Smooth muscle cell (in vitro differentiated cells): ENCODE data around the gene RPL10. TPM values are rescaled to one million over a fixed set of nuclear protein-coding genes. Genes with fewer than 3 reads are reported as not detected.

Experiments used
- DNase-seq: peaks from one replicate; lab custom pipeline; 2025; ENCODE audit not compliant: unreplicated experiment; lab: John Stamatoyannopoulos, UW
- H2AFZ ChIP-seq: fragments of 200-600 bp; sonication (generic); 2 replicates; pipeline ENCODE4 v1.6.0; 2016; ENCODE audit warnings: antibody characterized with exemption, low read depth, mild to moderate bottlenecking
- H3F3A ChIP-seq: fragments of 200-600 bp; sonication (generic); 2 replicates; pipeline ENCODE4 v1.6.0; 2017; ENCODE audit warnings: antibody characterized with exemption, low read depth
- H3K27ac ChIP-seq: fragments of 200-600 bp; sonication (generic); 2 replicates; pipeline ENCODE4 v1.5.1; 2016; ENCODE audit warnings: low read depth, mild to moderate bottlenecking
- H3K27me3 ChIP-seq: fragments of 200-600 bp; sonication (generic); 2 replicates; pipeline ENCODE4 v1.6.1; 2016; ENCODE audit warnings: low read depth, mild to moderate bottlenecking
- H3K36me3 ChIP-seq: fragments of 200-600 bp; sonication (generic); 2 replicates; pipeline ENCODE4 v1.5.1; 2016; ENCODE audit warnings: low read depth
- H3K4me1 ChIP-seq: fragments of 200-600 bp; sonication (generic); 2 replicates; pipeline ENCODE4 v1.5.1; 2016; ENCODE audit warnings: low read depth
- H3K4me2 ChIP-seq: fragments of 200-600 bp; sonication (generic); 2 replicates; pipeline ENCODE4 v1.6.0; 2016; ENCODE audit warnings: mild to moderate bottlenecking
- H3K4me3 ChIP-seq: fragments of 200-600 bp; sonication (generic); 2 replicates; pipeline ENCODE4 v1.5.1; 2016; ENCODE audit warnings: mild to moderate bottlenecking
- H3K79me2 ChIP-seq: fragments of 200-600 bp; sonication (generic); 2 replicates; pipeline ENCODE4 v1.6.0; 2016; ENCODE audit warnings: low read depth, mild to moderate bottlenecking
- H3K9ac ChIP-seq: fragments of 200-600 bp; sonication (generic); 2 replicates; pipeline ENCODE4 v1.6.0; 2016; ENCODE audit warnings: low read depth
- H3K9me3 ChIP-seq: fragments of 200-600 bp; sonication (generic); replicated peaks from 2 replicates; pipeline ENCODE4 v1.5.1; 2016; ENCODE audit warnings: low read depth
- H4K20me1 ChIP-seq: fragments of 200-600 bp; sonication (generic); 2 replicates; pipeline ENCODE4 v1.6.0; 2016; ENCODE audit warnings: low read depth
- CTCF ChIP-seq: fragments of 200-600 bp; sonication (generic); IDR thresholded peaks from 2 replicates; pipeline ENCODE4 v1.5.1; 2017; ENCODE audit warnings: borderline replicate concordance, mild to moderate bottlenecking, antibody characterized with exemption; ENCODE audit not compliant: insufficient read depth, poor library complexity, severe bottlenecking
- WGBS: methylation state at CpG from one replicate; pipeline ENCODE4 v1.1.7; 2016; ENCODE audit warnings: low lambda C conversion rate; 5-methylcytosine and 5-hydroxymethylcytosine counted together
- polyA plus RNA-seq: library from polyadenylated mRNA; unstranded; fragments of >200 nt; fragmentation: Nextera tagmentation; extraction: Ambion mirVana; gene quantifications from 2 replicates; pipeline ENCODE4 v1.2.1, GENCODE V29; 2016
- total RNA-seq: library from RNA; depleted of rRNA; stranded (reverse); fragments of >200 nt; gene quantifications from 2 replicates; pipeline ENCODE4 v1.2.3, GENCODE V29; 2014

RPL10 gene
- total and polyA plus RNA-seq, 2 experiments from 2014 or later, result 1,314 to 3,107 TPM

- Histone ChIP-seq H3K36me3 (no peaks in the 10 kb centered on the region), H3K4me1 (peaks cover 5% of the 10 kb centered on the region), H2AFZ (no peak overlapping the region), H3K9ac (no peak overlapping the region), H3F3A (no peaks in the 10 kb centered on the region), H3K9me3 (no peaks in the 10 kb centered on the region), H4K20me1 (peaks cover 26% of the 10 kb centered on the region), H3K4me2 (no peak overlapping the region), H3K27ac (no peak overlapping the region), H3K4me3 (no peak overlapping the region), H3K27me3 (no peaks in the 10 kb centered on the region), H3K79me2 (peaks cover 46% of the 10 kb centered on the region)
- DNase-seq, result no peak
- WGBS, result 92% methylated on average over 12 of the region's 18 CpGs
- no peak for TF ChIP-seq CTCF
These were observed 41.7 kb downstream of the RPL10 start for GRCh38 chrX:154439841-154440240.

GRCh38 chrX:154440623-154441357, 42.6 kb downstream of the RPL10 start:
- no peak for TF ChIP-seq CTCF
- no peak overlapping the region for H3K27ac ChIP-seq
- H3K9me3 ChIP-seq, result no peaks in the 10 kb centered on the region
- H3K79me2 ChIP-seq, result peaks cover 56% of the 10 kb centered on the region
- 90% methylated on average over 17 of the region's 17 CpGs for WGBS
- H4K20me1 ChIP-seq, result peaks cover 26% of the 10 kb centered on the region
- H3K9ac ChIP-seq, result no peak overlapping the region
- H2AFZ ChIP-seq, result no peak overlapping the region
- H3K27me3 ChIP-seq, result no peaks in the 10 kb centered on the region
- H3K4me3 ChIP-seq, result no peak overlapping the region
- H3K4me2 ChIP-seq, result no peak overlapping the region
- H3F3A ChIP-seq, result no peaks in the 10 kb centered on the region
- peaks cover 10% of the 10 kb centered on the region for H3K4me1 ChIP-seq
- no peak for DNase-seq
- H3K36me3 ChIP-seq, result no peaks in the 10 kb centered on the region

GRCh38 chrX:154441564-154441963, 43.4 kb downstream of the RPL10 start:
- 91% methylated on average over 11 of the region's 11 CpGs for WGBS
- H3K27ac ChIP-seq, result no peak overlapping the region
- no peak overlapping the region for H3K4me2 ChIP-seq
- no peaks in the 10 kb centered on the region for H3F3A ChIP-seq
- no peaks in the 10 kb centered on the region for H3K36me3 ChIP-seq
- peaks cover 26% of the 10 kb centered on the region for H4K20me1 ChIP-seq
- DNase-seq, result no peak
- H3K4me3 ChIP-seq, result no peak overlapping the region
- H3K9me3 ChIP-seq, result no peaks in the 10 kb centered on the region
- H3K27me3 ChIP-seq, result no peaks in the 10 kb centered on the region
- no peak overlapping the region for H3K9ac ChIP-seq
- H3K79me2 ChIP-seq, result peaks cover 56% of the 10 kb centered on the region
- TF ChIP-seq CTCF, result no peak
- H3K4me1 ChIP-seq, result peaks cover 10% of the 10 kb centered on the region
- H2AFZ ChIP-seq, result no peak overlapping the region
